ENCODE measurements around the gene SLC37A1. TPM values are rescaled to one million over a fixed set of nuclear protein-coding genes. Genes with fewer than 3 reads are reported as not detected.

The SLC37A1 gene
- total RNA-seq, 1 donor from 2014 or later: 13.3 TPM

GRCh38 chr21:42478504-42478903 is 35.1 kb upstream of the SLC37A1 start:
- no peak for DNase-seq (ENCODE audit: low read depth in 2 of 2)

GRCh38 chr21:42479582-42479981 is 34.1 kb upstream of the SLC37A1 start:
- DNase-seq (ENCODE audit: low read depth in 2 of 2): no peak

- DNase-seq (ENCODE audit: low read depth in 2 of 2): no peak
Observed at GRCh38 chr21:42480736-42481135, 32.9 kb upstream of the SLC37A1 start.

- no peak for DNase-seq (ENCODE audit: low read depth in 2 of 2)
Observed at GRCh38 chr21:42481169-42481568, 32.5 kb upstream of the SLC37A1 start.

- DNase-seq (ENCODE audit: low read depth in 2 of 2): no peak
Observed at GRCh38 chr21:42484966-42485365, 28.7 kb upstream of the SLC37A1 start.

- no peak for DNase-seq (ENCODE audit: low read depth in 2 of 2)
Observed at GRCh38 chr21:42486072-42486471, 27.6 kb upstream of the SLC37A1 start.

- no peak for DNase-seq (ENCODE audit: low read depth in 2 of 2)
Observed at GRCh38 chr21:42486531-42486930, 27.1 kb upstream of the SLC37A1 start.

- DNase-seq (ENCODE audit: low read depth in 2 of 2): no peak
Observed at GRCh38 chr21:42489006-42489563, 24.6 kb upstream of the SLC37A1 start.

- DNase-seq (ENCODE audit: low read depth in 2 of 2): no peak
Observed at GRCh38 chr21:42489991-42490390, 23.7 kb upstream of the SLC37A1 start.

GRCh38 chr21:42490720-42491119 is 22.9 kb upstream of the SLC37A1 start:
- DNase-seq (ENCODE audit: low read depth in 2 of 2): no peak

- no peak for DNase-seq (ENCODE audit: low read depth in 2 of 2)
Observed at GRCh38 chr21:42491328-42491727, 22.3 kb upstream of the SLC37A1 start.

- DNase-seq (ENCODE audit: low read depth in 2 of 2): peak in 1 of 2 donors; percentile 5
Observed at GRCh38 chr21:42492201-42492600, 21.5 kb upstream of the SLC37A1 start.

- DNase-seq (ENCODE audit: low read depth in 2 of 2): no peak
Observed at GRCh38 chr21:42493109-42494060, 20.3 kb upstream of the SLC37A1 start.

- DNase-seq (ENCODE audit: low read depth in 2 of 2): no peak
Observed at GRCh38 chr21:42495027-42495426, 18.6 kb upstream of the SLC37A1 start.

- DNase-seq (ENCODE audit: low read depth in 2 of 2): peak in 1 of 2 donors; percentile 22
Observed at GRCh38 chr21:42495765-42496119, 17.9 kb upstream of the SLC37A1 start.

GRCh38 chr21:42496120-42496838 is 17.4 kb upstream of the SLC37A1 start, which contains the start of gene RSPH1:
Gene RSPH1, minus strand, starts transcription at chr21:42496224. Its CDS starts 38 bp downstream, at chr21:42496186.
- peak; percentile 98 to 99 for DNase-seq (ENCODE audit: low read depth in 2 of 2)

- peak in 1 of 2 donors; percentile 17 for DNase-seq (ENCODE audit: low read depth in 2 of 2)
Observed at GRCh38 chr21:42496839-42497202, 16.8 kb upstream of the SLC37A1 start.

- DNase-seq (ENCODE audit: low read depth in 2 of 2): no peak
Observed at GRCh38 chr21:42498012-42498411, 15.6 kb upstream of the SLC37A1 start.

- no peak for DNase-seq (ENCODE audit: low read depth in 2 of 2)
Observed at GRCh38 chr21:42499444-42500112, 14.1 kb upstream of the SLC37A1 start.

- DNase-seq (ENCODE audit: low read depth in 2 of 2): no peak
Observed at GRCh38 chr21:42500225-42500624, 13.4 kb upstream of the SLC37A1 start.

GRCh38 chr21:42500736-42501135 is 12.9 kb upstream of the SLC37A1 start:
- DNase-seq (ENCODE audit: low read depth in 2 of 2): no peak

GRCh38 chr21:42503711-42504110 is 9.9 kb upstream of the SLC37A1 start:
- DNase-seq (ENCODE audit: low read depth in 2 of 2): no peak
